Peyer's patch (tissue), 4 donors: ENCODE results near the gene NRG3.

ENCODE experiments used
- POLR2A ChIP-seq, 2 donors: fragments of 450-650 bp; IDR thresholded peaks; one replicate each; pipeline ENCODE4 v1.5.1; 2017; ENCODE audit warnings: antibody characterized with exemption in 2 of 2, mild to moderate bottlenecking in 2 of 2, moderate library complexity in 2 of 2
- TF ChIP-seq, protein P1 (sequence below), 6 experiments: fragments of 450-650 bp in 4 of 6; fragments of 200-600 bp in 2 of 6; sonication (generic) in 1 of 6; IDR thresholded peaks; one replicate each; pipeline ENCODE4 v1.5.1; 2017 to 2019; ENCODE audit warnings: antibody characterized with exemption in 6 of 6, mild to moderate bottlenecking in 3 of 6, moderate library complexity in 1 of 6

GRCh38 chr10:82660205-82660604, 785.2 kb downstream of the NRG3 start:
- TF ChIP-seq, protein P1, sequence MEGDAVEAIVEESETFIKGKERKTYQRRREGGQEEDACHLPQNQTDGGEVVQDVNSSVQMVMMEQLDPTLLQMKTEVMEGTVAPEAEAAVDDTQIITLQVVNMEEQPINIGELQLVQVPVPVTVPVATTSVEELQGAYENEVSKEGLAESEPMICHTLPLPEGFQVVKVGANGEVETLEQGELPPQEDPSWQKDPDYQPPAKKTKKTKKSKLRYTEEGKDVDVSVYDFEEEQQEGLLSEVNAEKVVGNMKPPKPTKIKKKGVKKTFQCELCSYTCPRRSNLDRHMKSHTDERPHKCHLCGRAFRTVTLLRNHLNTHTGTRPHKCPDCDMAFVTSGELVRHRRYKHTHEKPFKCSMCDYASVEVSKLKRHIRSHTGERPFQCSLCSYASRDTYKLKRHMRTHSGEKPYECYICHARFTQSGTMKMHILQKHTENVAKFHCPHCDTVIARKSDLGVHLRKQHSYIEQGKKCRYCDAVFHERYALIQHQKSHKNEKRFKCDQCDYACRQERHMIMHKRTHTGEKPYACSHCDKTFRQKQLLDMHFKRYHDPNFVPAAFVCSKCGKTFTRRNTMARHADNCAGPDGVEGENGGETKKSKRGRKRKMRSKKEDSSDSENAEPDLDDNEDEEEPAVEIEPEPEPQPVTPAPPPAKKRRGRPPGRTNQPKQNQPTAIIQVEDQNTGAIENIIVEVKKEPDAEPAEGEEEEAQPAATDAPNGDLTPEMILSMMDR (IDR thresholded peaks at IDR 0.05) = no peak
- TF ChIP-seq POLR2A (IDR thresholded peaks at IDR 0.05) = no peak
